Endometrium (tissue), 2 donors: ENCODE results near the gene SAMD14.

Source experiments
- FAIRE-seq: peaks from 2 replicates; lab custom pipeline; 2012; peaks lifted over from hg19 to GRCh38; lab: Jason Lieb, UNC
- donor health status: control.
- donor health status: control.

SAMD14 gene

DNA sequence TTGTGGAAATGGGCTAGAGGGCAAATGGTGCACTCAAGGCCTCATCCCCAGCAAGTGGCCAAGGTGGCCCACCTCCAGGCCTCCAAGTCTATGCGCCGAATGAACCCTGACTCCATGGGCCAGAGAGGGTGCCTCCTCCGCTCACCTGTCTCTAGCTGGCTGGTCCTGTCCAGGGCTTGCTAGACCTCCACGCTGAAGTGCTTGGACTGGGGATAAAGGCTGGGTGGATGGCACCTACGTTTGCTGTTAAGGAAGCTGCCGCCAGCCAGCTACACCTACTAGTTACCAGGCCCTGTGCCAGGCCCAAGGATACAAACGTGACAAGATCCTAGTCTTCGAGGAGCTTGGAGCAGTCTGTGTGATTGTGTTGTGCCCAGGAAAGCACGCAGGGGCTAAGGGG is 35.1 kb upstream of the SAMD14 start:
- FAIRE-seq, result no peak

- FAIRE-seq, result no peak
These were observed 34.7 kb upstream of the SAMD14 start for GRCh38 chr17:50164697-50164988.

DNA sequence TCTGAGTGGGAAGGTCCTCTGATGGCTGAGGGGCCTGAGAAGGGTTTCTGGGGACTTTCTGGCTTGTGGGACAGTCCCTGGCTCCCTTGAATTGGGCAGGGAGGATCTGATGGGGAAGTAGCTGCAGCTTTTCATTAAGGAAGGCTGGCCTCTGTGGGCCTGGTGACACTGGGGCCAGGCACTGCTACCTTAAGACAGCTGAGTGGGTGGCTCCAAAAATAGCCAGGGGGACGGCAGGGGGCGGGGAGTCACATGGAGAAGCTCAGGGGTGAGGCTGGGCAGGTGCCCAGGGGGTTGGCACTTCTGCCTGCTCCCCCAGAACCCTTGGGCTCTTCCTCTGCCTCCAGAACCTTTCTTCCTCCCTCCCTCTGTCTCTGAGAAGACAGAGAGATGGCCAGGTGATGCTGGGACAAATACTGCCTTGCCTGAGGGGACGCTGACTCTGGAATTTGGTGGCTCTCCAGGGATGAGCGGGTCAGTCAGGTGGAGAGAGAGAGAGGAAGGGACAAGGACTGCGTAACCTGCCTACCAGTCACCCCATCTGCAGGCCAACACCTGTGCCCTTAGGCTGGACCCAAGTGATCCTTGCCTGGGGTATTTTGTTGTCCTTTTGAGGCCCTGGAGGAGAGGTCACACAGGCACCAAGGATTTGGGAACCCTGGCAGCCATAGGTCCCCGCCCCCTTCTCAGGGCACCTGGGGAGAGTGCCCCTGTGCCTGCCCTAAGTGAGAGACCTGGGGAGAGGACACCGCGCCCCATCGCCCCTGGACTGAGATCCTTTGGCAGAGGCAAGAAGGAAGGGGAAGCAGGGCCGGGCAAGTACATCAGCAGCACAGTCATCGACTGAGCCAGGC is 34.1 kb upstream of the SAMD14 start:
- no peak for FAIRE-seq

DNA sequence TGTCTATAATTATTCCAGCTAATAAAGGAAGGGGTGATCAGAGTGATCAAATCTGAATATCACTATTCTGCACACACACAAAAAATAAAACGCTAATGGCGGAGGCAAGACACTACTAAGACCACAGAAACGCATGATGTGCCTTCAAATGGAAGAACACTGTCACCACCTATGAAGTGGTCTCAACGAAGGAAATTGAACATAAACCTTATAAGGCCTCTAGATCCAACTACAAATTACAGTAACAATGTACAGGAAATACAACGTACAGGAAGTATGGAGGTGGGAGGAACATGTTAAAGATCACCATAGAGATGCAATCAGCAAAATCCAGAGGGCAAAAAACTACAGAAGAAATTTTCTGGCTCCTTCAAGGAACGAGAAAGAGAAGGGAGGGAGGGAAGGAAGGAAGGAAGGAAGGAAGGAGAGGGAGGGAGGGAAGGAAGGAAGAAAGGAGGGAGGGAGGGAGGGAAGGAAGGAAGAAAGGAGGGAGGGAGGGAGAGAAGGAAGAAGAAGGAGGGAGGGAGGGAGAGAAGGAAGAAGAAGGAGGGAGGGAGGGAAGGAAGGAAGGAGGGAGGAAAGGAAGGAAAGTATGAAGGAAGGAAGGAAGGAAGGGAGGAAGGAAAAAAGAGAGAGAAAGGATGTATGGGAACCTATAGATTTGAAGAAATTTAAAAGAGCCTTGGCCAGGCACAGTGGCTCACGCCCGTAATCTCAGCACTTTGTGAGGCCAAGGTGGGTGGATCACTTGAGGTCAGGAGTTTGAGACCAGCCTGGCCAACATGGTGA is 32.7 kb upstream of the SAMD14 start:
- FAIRE-seq, result no peak

GRCh38 chr17:50161911-50162288 is 31.9 kb upstream of the SAMD14 start:
- no peak for FAIRE-seq

DNA sequence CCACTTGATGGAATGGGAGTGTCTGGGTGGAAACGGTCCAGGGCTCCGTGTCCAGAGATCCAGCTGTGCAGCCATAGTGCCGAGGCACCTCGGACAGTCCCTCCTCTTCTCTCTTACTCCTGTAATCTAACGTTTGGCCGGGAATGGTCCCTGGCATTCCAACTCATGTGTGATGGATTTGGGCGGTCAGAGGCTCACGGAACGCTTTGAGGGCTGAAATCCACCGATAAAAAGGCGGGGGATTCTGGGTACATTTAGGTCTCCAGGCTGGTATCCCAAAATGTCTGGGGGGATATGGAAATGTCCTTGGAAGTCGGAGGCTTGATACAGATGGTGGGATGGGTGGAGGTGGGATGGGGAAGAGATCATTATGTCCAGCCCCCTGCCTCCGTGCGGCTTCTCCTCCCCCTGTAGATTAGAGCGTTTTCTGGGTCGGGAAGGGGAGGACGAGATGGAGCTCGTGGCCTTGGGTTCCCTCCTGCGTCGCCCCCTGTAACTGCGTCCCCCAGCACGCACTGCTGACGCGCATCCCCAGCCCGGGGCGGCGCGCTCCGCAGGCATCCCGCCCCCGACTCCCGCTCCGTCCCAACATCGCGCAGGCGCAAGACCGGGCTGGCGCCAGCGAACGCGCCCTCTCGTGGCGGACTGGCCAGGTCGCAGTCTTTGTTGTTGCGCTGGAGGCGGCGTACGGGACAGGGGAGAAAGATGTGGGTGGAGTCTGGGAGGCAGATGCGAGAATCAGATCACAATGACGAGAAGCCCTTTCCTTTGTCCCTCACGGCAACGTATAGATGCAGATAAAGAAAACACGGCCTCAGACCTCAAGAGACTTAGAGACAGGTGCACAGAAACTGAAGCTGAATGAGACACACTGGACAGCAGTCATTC is 31.3 kb upstream of the SAMD14 start:
- no peak for FAIRE-seq

DNA sequence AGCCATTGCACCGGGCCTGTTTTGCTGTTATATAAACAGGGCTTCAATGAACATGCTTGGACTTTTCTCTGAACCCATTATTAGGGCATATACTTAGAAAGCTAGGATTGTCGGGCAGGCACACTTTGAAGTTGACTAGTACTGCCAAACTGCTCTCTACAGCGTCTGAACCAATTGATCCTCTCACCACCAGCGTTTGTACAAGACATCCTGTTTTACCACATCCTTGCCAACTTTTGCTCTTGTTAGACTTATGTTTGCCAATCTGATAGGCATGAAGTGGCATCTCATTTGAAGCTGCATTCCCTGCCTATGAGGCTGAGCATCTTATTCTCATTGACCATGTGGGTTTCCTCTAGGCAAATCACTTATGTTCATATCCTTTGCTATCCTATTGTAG is 27.9 kb upstream of the SAMD14 start:
- no peak for FAIRE-seq

DNA sequence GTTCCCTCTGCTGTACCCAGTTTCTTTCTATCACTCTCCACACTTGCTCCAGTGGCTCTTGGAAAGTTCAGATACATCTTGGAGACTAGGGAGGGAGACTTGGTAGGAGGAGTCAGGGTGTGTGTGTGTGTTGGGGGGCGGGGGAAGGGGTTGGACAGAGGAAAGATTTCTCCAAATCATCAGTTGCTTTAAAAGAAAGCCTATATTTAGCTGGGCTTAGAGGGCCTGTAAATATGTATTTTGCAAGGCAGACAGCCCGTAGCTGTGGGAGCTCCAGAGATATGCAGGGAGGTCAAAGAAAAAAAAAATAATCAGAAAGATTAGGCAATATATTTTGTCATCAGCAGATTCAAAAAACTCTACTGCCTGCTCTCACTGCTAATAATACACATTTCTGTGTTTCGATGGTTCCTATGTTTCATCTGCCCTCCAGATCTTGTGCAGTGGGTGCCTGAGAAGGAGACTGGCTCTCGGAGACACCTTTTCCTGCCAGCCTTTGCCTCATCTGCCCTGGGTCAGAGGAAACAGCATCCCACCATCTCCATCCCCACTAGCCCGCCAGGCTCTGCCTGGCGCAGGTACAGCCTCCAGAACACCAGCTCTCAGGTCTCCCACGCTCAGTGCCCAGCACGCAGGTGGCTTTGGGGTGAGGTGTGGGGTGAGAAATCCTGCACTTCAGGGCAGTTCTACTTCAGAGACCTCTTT is 25.3 kb upstream of the SAMD14 start:
- FAIRE-seq, result no peak

- no peak for FAIRE-seq
These were observed 24.6 kb upstream of the SAMD14 start for GRCh38 chr17:50154604-50155003.

- no peak for FAIRE-seq
These were observed 24.0 kb upstream of the SAMD14 start for GRCh38 chr17:50153650-50154575.

- FAIRE-seq, result no peak
These were observed 22.8 kb upstream of the SAMD14 start for GRCh38 chr17:50152736-50153135.

DNA sequence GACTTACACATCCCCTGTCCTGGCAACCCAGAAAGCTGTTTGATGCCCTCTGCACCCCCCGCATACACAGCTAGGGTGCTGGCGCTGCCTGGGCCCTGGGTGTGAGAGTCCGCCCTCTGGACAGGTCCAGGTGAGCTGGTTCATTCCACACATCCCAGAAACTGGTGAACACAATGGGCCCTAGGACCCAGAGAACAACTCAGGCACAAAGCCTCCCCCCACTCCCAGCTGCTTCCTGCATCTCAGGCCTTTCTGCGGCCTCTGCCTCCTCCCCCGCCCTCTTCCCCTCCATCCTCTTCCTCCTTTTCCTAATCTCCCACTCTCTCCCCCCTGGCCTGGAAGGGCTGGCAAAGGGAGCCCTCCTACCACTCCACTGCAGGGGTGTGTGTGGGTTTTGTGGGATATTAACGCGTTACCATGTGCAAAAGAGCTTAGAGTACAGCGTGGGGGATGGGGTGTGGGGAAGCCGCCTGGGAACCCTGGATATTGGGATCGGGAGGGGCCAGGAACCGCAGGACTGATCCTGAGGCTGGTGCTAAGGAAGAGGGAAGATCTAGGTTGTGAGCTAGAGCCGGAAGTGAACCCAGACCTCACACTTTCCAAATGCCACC is 22.1 kb upstream of the SAMD14 start:
- FAIRE-seq, result no peak

GRCh38 chr17:50151041-50151936 is 21.3 kb upstream of the SAMD14 start:
- FAIRE-seq, result no peak

- no peak for FAIRE-seq
These were observed 20.5 kb upstream of the SAMD14 start, which contains the start of gene PPP1R9B for GRCh38 chr17:50150354-50151040. PPP1R9B (minus strand) TSS chr17:50150677; CDS start chr17:50150513, 164 bp downstream.

DNA sequence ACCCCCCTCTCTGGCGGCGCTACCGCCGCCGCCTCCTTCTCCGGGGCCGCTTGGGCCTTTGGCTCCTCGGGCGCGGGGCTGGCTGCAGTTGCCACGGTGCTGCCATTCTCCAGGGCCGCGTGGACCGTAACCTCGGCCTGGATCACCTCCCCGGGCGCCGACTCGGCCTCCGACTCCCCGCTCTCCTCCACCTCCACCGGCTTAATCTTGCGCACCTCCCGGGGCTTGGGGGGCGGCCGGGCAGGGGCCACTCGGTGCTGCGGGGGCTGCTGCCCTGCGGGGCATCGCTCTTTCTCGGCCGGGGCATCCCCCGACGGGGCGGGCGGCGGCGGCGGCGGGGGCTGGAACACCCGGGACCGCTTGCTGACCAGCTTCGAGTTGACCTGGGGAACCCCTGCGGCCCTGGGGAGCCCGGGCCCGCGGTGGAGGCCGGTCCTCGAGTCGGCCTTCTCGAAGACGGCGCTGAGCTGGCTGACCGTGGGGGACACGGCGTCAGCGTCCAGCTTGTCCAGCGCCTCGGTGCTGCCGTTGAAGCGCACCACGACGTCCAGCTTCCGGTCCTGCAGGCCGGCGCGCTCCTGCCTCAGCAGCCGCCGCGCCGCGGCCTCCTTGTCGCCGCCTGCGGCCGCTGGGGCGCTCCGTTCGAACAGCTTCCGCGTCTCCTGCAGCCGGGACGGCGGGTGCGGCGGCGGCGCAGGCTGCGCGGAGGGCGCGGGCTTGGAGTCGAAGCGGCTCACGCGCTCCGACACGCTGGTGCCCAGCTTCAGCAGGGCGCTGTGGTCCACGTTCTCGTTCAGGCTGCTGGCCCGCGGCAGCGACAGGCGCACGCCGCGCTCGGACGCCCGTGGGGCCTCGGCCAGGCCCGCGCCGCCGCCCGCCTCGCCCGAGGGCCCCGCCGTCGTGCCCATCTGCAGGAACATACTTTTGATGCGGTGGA is 19.7 kb upstream of the SAMD14 start:
- no peak for FAIRE-seq

DNA sequence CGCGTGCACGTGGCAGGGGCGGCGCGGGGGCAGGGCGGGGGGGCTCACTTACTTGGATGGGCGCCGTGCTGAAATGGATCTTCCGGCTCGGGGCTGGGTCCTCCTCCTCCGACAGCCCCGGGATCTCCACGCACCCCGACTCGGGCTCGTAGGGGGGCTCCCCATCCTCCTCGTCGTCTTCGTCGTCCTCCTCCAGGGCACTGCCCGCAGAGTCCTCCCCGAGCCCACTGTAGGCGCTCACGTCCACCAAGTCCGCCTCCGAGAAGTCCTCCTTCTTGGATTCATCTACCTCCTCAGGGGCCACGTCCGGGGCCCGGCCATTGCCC is 19.1 kb upstream of the SAMD14 start:
- FAIRE-seq, result no peak

DNA sequence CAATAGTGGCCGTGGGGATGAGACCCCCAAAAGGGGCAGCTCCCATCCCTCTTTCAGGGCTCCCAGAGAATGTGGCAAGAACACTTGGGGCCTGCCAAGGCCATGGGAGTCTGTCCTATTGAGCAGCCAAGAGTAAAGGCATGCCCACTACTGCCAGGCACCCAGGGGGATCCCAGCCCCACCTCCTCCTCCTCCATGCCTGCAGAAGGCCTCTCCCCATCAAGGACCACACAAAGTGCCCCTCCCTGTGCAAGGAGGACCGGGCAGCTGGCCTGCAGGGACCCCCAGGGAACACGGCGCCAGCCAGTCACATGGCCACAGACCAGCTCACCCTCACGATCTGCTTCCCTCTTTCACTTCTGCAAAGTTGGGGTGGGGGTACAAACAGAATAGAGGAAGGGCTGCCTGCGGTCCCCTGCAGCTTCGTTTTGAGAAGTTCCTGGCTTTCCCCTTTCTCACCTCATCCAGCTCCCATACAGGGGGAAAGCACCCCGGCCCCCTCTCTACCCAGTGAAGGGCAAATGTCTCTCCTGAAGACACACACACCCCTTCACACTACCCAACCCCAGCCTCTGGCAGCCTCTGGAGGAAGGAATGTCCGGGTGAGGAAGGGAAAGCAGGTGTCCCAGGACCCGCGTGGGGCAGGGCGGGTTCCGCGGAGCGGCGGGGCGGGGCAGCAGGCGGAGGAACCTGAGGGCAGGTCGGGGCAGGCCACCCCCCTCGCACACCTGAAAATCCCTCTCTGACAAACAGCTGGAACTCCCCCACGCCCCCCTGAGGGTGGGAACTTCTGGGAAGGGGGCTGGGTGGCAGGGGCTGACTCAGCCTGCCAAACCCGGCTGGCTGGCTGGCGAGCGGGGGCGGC is 18.5 kb upstream of the SAMD14 start:
- FAIRE-seq, result no peak
